GM12892 (cell line): ENCODE data around the gene ATP6V1A.

Source experiments
- POLR2A ChIP-seq: IDR thresholded peaks from 2 replicates; pipeline ENCODE4 v1.6.1; 2011; ENCODE audit warnings: low read depth, low read length, control low read depth
- POLR2AphosphoS5 ChIP-seq: IDR thresholded peaks from 2 replicates; pipeline ENCODE4 v1.6.1; 2011; ENCODE audit warnings: low read depth, low read length, control low read depth

DNA sequence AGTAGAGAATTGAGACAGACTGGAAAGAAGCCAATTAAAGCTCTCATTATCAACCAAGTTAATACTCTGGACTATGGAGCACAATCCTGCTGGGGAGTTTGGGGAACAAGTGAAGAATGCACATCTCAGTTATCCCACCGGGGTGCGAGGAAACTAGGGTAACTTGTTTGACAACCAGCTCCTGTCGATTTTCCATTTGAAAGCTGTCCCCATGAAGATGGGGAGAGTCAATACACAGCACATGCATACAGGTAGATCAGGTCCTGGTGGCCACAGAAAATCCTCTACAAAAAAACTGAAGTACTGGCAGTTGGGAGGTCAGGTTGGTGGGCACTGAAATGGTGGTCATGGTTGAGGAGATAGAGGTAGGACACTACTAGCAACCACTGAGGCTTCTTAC is 66.0 kb downstream of the ATP6V1A start:
- no peak for TF ChIP-seq POLR2AphosphoS5
- TF ChIP-seq POLR2A, result no peak
